ENCODE measurements around the gene SORT1. TPM values are rescaled to one million over a fixed set of nuclear protein-coding genes. Genes with fewer than 3 reads are reported as not detected.

SORT1 gene
- total and polyA plus RNA-seq, 2 of the 8 experiments (the other 6 are each of a cell fraction or from before 2014, with no cell fraction given), result 18.7 to 69.6 TPM

GRCh38 chr1:109392788-109393616 lies 4.7 kb downstream of the SORT1 start (continued):
- TF ChIP-seq CHD7 (IDR thresholded peaks at IDR 0.05; ENCODE audit: insufficient replicate concordance, low read length) (no peak), SRF (IDR thresholded peaks at IDR 0.05; ENCODE audit: low read depth, low read length) (no peak), KDM5A (IDR thresholded peaks at IDR 0.05; ENCODE audit: low read length) (no peak), CTCF (IDR thresholded peaks at IDR 0.05; ENCODE audit: control extremely low read depth in 1 of 3, insufficient read depth in 1 of 3, low read depth in 1 of 3, low read length in 3 of 3) (no peak), CHD1 (IDR thresholded peaks at IDR 0.05; ENCODE audit: low read depth, low read length) (no peak), ATF3 (IDR thresholded peaks at IDR 0.05; ENCODE audit: insufficient read depth, low read depth, low read length) (no peak), POLR2AphosphoS5 (IDR thresholded peaks at IDR 0.05; ENCODE audit: low read depth, low read length) (no peak)
